Vagina (tissue), 2 donors: ENCODE measurements around the gene PCNX2.

Experiments
- CTCF ChIP-seq, 3 experiments: fragments of 450-650 bp in 2 of 3; fragments of 200-600 bp in 1 of 3; sonication (generic) in 1 of 3; IDR thresholded peaks; one replicate each; pipeline ENCODE4 v1.5.1; 2017 to 2019; ENCODE audit warnings: antibody characterized with exemption in 3 of 3, mild to moderate bottlenecking in 2 of 3, moderate library complexity in 2 of 3
- POLR2A ChIP-seq, 2 donors: fragments of 450-650 bp; IDR thresholded peaks; one replicate each; pipeline ENCODE4 v1.6.1; 2017; ENCODE audit warnings: antibody characterized with exemption in 2 of 2, mild to moderate bottlenecking in 2 of 2, moderate library complexity in 2 of 2
- POLR2AphosphoS5 ChIP-seq, 2 donors: sonication (generic); formaldehyde crosslinking; IDR thresholded peaks; one replicate each; pipeline ENCODE4 v1.9.0; 2017; ENCODE audit warnings: antibody characterized with exemption in 2 of 2, mild to moderate bottlenecking in 2 of 2, low read depth in 1 of 2; ENCODE audit not compliant: insufficient read depth in 1 of 2

- TF ChIP-seq CTCF (IDR thresholded peaks at IDR 0.05) (no peak), POLR2AphosphoS5 (IDR thresholded peaks at IDR 0.05; ENCODE audit: insufficient read depth in 1 of 2, low read depth in 1 of 2) (no peak), POLR2A (IDR thresholded peaks at IDR 0.05) (no peak)
Observed at GRCh38 chr1:233027046-233027445, 268.5 kb downstream of the PCNX2 start.
